A204.1 (cell line): ENCODE measurements around the gene KLHL14.

ENCODE experiments used
- FAIRE-seq: peaks from 2 replicates; lab custom pipeline; 2012; peaks lifted over from hg19 to GRCh38; lab: Jason Lieb, UNC

KLHL14 gene

GRCh38 chr18:32634876-32635431 lies 137.9 kb downstream of the KLHL14 start:
- FAIRE-seq: no peak

GRCh38 chr18:32629981-32630700 lies 142.7 kb downstream of the KLHL14 start:
- no peak for FAIRE-seq

GRCh38 chr18:32629292-32629691 lies 143.5 kb downstream of the KLHL14 start:
- no peak for FAIRE-seq

GRCh38 chr18:32624182-32624723 lies 148.6 kb downstream of the KLHL14 start:
- FAIRE-seq: no peak

- FAIRE-seq: no peak
These were observed 149.3 kb downstream of the KLHL14 start for GRCh38 chr18:32623563-32623962.
